ENCODE results near the gene FN3KRP. TPM values are rescaled to one million over a fixed set of nuclear protein-coding genes. Genes with fewer than 3 reads are reported as not detected.
A peak's percentile ranks its signal among the peaks of the same experiment; 100 is the strongest.

Gene FN3KRP
- total and polyA plus RNA-seq, 2 of the 13 experiments (the other 11 are each of a cell fraction or from before 2014, with no cell fraction given) = 22.4 to 28.2 TPM

DNA sequence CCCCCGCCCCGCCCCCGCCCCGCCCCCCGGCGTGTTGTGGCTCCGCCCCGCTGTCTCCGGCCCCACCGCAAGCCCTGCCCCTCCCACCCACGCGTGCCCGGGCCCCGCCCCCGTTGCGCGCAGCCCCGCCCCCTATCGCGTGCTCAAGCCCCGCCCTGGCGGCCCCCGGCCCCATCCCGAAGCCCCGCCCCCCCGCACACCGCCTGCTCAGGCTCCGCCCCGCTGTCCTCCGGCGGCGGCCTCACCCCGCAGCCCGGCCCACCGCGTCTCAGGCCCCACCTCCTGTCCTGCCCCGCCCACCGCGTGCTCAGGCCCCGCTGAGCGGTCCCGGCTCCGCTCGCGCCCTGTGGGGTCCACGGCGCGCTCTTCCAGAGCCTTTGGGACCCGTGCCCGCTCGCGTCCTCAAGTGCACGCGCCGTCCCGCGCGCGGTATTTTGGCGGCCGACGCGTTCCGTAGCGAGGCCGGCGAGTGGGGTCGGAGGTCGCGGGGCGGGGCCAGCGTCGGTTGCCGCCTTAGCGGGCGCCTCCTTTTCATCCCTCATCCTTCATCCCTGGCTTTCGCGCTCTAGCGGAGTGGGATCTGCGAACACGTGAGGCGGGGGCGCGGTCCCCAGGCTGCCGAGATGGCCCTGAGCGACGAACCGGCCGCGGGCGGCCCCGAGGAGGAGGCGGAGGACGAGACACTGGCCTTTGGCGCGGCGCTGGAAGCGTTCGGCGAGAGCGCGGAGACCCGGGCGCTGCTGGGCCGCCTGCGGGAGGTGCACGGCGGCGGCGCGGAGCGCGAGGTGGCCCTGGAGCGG lies 35.3 kb downstream of the FN3KRP start, which contains the start of gene TBCD (continued):
- TF ChIP-seq, protein P1, sequence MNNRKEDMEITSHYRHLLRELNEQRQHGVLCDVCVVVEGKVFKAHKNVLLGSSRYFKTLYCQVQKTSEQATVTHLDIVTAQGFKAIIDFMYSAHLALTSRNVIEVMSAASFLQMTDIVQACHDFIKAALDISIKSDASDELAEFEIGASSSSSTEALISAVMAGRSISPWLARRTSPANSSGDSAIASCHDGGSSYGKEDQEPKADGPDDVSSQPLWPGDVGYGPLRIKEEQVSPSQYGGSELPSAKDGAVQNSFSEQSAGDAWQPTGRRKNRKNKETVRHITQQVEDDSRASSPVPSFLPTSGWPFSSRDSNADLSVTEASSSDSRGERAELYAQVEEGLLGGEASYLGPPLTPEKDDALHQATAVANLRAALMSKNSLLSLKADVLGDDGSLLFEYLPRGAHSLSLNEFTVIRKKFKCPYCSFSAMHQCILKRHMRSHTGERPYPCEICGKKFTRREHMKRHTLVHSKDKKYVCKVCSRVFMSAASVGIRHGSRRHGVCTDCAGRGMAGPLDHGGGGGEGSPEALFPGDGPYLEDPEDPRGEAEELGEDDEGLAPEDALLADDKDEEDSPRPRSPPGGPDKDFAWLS (CRISPR knock-in tag; IDR thresholded peaks at IDR 0.05; ENCODE audit: borderline replicate concordance) = peak; percentile 51; the same call in 1 of the 2 replicates
- TF ChIP-seq, protein P2, sequence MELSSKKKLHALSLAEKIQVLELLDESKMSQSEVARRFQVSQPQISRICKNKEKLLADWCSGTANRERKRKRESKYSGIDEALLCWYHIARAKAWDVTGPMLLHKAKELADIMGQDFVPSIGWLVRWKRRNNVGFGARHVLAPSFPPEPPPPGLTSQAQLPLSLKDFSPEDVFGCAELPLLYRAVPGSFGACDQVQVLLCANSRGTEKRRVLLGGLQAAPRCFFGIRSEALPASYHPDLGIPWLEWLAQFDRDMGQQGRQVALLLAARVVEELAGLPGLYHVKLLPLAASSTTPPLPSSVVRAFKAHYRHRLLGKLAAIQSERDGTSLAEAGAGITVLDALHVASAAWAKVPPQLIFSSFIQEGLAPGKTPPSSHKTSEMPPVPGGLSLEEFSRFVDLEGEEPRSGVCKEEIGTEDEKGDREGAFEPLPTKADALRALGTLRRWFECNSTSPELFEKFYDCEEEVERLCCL (CRISPR knock-in tag; IDR thresholded peaks at IDR 0.05; ENCODE audit: borderline replicate concordance) = peak; percentile 20; the same call in 1 of the 2 replicates
- TF ChIP-seq PTBP1 (IDR thresholded peaks at IDR 0.05; ENCODE audit: low read depth, low read length, poor library complexity, severe bottlenecking) = peak; percentile 64
- peak; percentile 36 for TF ChIP-seq CCAR2 (optimal IDR thresholded peaks at IDR 0.05; ENCODE audit: low read depth, low read length)
- TF ChIP-seq ZNF30 (CRISPR knock-in tag; IDR thresholded peaks at IDR 0.05) = no peak
- TF ChIP-seq GFI1 (CRISPR knock-in tag; IDR thresholded peaks at IDR 0.05; ENCODE audit: borderline replicate concordance) = peak; percentile 71
- TF ChIP-seq NR3C1 (CRISPR knock-in tag; IDR thresholded peaks at IDR 0.05) = no peak
- TF ChIP-seq FOXK1 (CRISPR knock-in tag; IDR thresholded peaks at IDR 0.05; ENCODE audit: borderline replicate concordance, low read depth) = peak; percentile 83; the same call in 1 of the 2 replicates
- TF ChIP-seq, protein P3, sequence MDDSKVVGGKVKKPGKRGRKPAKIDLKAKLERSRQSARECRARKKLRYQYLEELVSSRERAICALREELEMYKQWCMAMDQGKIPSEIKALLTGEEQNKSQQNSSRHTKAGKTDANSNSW (CRISPR knock-in tag; IDR thresholded peaks at IDR 0.05; ENCODE audit: borderline replicate concordance) = no peak
- TF ChIP-seq, protein P4, sequence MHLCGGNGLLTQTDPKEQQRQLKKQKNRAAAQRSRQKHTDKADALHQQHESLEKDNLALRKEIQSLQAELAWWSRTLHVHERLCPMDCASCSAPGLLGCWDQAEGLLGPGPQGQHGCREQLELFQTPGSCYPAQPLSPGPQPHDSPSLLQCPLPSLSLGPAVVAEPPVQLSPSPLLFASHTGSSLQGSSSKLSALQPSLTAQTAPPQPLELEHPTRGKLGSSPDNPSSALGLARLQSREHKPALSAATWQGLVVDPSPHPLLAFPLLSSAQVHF (CRISPR knock-in tag; IDR thresholded peaks at IDR 0.05) = peak; percentile 96
- peak; percentile 73 for TF ChIP-seq YY1 (IDR thresholded peaks at IDR 0.05; ENCODE audit: insufficient read depth, insufficient replicate concordance, low read depth, low read length)
- peak; percentile 65; the same call in 1 of the 2 replicates for TF ChIP-seq ZNF816 (CRISPR knock-in tag; IDR thresholded peaks at IDR 0.05; ENCODE audit: borderline replicate concordance)
- 0 out of 2 replicates have a peak, but pooled peaks have one; percentile 27 for TF ChIP-seq ZZZ3 (CRISPR knock-in tag; IDR thresholded peaks at IDR 0.05; ENCODE audit: borderline replicate concordance)
- TF ChIP-seq, protein P5, sequence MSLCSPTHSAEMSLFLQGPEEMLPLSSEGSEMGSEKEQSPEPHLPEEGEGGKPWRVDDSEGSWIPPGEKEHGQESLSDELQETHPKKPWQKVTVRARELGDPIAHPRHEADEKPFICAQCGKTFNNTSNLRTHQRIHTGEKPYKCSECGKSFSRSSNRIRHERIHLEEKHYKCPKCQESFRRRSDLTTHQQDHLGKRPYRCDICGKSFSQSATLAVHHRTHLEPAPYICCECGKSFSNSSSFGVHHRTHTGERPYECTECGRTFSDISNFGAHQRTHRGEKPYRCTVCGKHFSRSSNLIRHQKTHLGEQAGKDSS (CRISPR knock-in tag; IDR thresholded peaks at IDR 0.05; ENCODE audit: borderline replicate concordance, low read depth) = peak; percentile 87
- TF ChIP-seq TEAD2 (CRISPR knock-in tag; IDR thresholded peaks at IDR 0.05) = peak; percentile 85
- TF ChIP-seq HHEX (CRISPR knock-in tag; IDR thresholded peaks at IDR 0.05) = no peak
- 0 out of 2 replicates have a peak, but pooled peaks have one; percentile 34 for TF ChIP-seq KLF15 (CRISPR knock-in tag; IDR thresholded peaks at IDR 0.05; ENCODE audit: borderline replicate concordance)
- TF ChIP-seq, protein P6, sequence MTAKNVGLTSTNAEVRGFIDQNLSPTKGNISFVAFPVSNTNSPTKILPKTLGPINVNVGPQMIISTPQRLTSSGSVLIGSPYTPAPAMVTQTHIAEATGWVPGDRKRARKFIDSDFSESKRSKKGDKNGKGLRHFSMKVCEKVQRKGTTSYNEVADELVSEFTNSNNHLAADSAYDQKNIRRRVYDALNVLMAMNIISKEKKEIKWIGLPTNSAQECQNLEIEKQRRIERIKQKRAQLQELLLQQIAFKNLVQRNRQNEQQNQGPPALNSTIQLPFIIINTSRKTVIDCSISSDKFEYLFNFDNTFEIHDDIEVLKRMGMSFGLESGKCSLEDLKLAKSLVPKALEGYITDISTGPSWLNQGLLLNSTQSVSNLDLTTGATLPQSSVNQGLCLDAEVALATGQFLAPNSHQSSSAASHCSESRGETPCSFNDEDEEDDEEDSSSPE (CRISPR knock-in tag; IDR thresholded peaks at IDR 0.05) = peak; percentile 97
- TF ChIP-seq GABPA (IDR thresholded peaks at IDR 0.05; ENCODE audit: low read depth, low read length) = no peak
- TF ChIP-seq GABPA (CRISPR knock-in tag; IDR thresholded peaks at IDR 0.05; ENCODE audit: low read depth) = no peak
- TF ChIP-seq MIXL1 (CRISPR knock-in tag; IDR thresholded peaks at IDR 0.05) = peak; percentile 79
- TF ChIP-seq SIX1 (CRISPR knock-in tag; IDR thresholded peaks at IDR 0.05; ENCODE audit: borderline replicate concordance) = no peak
- peak; percentile 74 for TF ChIP-seq RAD21 (CRISPR knock-in tag; IDR thresholded peaks at IDR 0.05)
